GM15510 (cell line): ENCODE data around the gene SIK3.

Source experiments
- POLR2A ChIP-seq: IDR thresholded peaks from 3 replicates; pipeline ENCODE4 v1.6.1; 2011; ENCODE audit warnings: borderline replicate concordance; ENCODE audit not compliant: insufficient read length; ENCODE audit errors: extremely low read depth

The SIK3 gene

DNA sequence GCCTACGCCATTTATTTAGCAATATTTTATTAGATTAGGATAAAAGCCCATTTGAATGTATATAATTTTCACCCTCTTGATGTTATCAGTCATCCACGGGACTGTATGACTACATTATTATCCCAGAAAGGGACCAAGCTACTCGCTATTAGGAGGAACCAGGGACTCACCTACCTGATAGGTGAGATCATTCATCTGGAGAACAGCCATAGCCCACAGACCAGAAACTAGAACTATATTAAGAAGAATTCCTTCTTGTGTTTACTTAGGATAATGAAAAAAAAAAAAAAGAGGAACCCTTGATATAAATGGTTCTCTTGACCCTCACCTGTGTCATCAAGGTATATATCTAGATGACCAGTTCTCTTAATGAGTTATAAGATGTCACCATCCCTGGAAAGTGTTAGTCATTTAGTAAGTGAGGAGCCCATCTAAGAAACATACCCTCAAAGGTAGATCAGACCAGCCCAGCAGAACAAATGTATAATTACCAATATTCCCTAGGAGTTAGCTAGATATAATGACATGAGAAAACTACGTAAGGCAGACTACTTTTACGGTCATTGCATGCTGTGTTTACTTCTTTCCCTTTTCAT is 8.0 kb downstream of the SIK3 start:
- TF ChIP-seq POLR2A: no peak

GRCh38 chr11:117089685-117090084 is 8.5 kb downstream of the SIK3 start:
- TF ChIP-seq POLR2A: no peak

- no peak for TF ChIP-seq POLR2A
Measured at GRCh38 chr11:117087446-117087845, 10.8 kb downstream of the SIK3 start.

GRCh38 chr11:117084992-117085391 is 13.2 kb downstream of the SIK3 start:
- no peak for TF ChIP-seq POLR2A

DNA sequence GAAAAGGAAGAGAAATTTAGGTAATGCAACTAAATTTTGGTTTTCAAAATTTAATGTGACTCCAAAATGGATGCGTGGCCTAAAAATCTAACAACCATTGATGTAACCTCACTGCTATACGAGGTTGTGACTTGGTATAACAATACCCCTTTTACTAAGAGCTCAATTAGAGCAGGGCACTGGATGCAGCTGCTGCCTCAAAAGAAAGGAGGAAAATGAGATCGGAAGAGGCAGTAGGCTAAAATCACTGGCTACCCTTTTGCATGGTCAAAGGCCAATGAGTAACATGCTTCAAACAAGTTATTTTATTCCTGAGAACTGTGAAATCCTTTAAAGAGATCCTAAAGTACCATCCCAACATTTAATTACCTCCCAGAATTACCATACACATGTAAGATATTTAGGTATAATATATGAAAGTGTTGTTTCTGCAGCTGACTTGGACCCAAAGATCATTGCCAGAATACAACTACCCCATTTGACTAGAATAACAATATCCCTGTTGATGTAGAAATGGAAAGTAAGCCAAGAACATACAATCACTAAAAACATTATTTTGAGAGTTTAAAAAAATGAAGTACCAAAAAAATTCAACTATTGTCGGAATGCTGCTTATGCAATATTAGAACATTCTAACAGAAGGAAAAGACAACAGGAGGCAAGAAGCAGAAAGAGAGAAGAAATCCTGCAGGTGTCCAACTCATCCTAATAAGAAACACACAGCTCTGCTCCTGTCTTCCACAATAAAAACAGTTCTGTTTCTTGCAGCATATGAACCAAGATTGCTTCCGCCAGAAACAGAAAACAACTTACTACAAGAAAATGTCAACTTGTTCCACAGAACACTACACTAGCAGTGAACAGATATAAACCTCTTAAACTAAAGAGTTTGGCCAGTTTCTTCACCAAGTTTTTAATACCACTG is 15.0 kb downstream of the SIK3 start:
- TF ChIP-seq POLR2A: no peak

- TF ChIP-seq POLR2A: no peak
Measured at GRCh38 chr11:117081908-117082307, 16.3 kb downstream of the SIK3 start.

GRCh38 chr11:117080370-117080769 is 17.9 kb downstream of the SIK3 start:
- no peak for TF ChIP-seq POLR2A

DNA sequence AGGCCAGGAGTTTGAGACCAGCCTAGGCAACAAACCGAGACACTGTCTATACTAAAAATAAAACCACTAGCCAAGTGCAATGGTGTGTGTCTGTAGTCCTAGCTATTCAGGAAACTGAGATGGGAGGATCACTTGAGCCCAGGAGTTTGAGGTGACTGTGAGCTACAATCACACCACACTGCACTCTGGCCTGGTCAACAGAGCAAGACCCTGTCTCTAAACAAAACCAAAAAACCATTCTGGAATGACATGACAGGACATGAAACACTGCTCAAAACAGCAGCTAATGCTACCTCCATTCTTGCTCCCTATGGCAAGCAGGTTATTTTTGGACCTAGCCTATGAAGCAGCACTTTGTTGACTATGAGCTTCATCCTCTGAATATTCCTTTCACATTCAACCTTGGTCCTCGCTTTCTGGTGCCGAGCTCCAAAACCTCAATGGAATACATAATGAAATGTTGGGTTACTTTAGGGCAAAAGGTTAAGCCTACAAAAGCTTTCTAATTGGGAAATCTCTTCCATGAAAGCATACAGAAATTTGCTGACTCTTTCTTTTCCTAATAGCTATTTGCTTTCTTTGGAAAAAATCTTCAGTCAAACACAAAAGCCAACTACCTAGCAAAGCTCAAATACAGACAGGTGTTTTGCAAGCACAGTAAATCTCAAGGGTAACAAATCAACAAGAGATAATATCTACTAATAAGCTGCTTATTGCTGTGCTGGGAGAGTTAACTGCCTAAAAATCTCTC is 21.1 kb downstream of the SIK3 start:
- TF ChIP-seq POLR2A: no peak

DNA sequence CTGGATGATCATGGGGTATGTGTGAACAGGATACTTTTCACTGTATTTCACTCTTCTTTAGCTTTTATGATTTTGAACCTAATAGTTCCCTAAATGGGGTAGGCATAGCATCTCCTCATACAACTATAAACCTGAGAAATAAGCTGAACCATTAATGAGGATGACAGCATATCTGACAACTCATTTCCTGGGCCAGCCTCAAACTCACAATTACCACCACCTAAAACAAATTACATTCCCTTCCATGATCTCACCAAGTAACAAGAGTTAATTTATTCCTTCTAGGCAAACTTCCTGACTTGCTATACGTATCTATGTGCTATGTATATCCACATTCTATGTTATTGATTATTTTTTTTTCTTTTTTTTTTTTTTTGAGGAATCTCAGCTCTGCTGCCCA is 23.0 kb downstream of the SIK3 start:
- TF ChIP-seq POLR2A: no peak

DNA sequence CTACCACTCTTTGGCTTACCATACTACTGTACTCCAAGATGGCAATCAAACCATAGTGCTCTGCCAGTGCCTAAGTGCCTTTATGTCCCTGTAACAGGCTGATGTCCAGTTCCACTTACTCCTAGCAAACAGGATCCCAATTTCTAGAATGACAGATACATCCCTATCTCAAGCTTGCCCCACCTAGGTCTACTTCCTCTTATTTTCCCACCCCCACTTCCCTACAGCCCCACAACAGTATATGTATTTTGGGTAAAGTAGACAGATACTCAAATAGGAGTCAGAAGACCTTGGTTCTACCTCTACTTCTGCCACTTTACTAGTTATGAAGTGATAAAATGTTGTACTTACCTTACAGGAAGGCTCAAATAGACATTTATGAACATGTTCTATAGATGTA is 24.1 kb downstream of the SIK3 start:
- no peak for TF ChIP-seq POLR2A

DNA sequence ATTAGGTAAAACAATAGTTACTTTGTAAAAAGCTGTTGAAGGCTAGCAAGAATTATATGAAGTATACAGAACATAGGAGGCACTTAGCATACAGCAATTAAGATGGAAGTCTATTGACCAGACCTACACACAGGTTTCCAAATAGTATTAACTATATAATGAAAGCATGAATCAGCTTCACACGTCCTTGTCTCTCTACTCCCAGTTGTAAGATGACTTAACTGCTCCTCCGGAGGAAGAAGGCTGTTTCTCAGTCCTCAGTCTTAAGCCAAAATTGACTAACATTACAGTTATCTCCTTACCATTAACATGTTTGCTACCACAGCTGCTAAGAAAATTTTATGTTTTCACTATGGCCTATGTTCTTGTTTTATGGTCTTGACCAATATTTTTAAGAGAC is 24.7 kb downstream of the SIK3 start:
- no peak for TF ChIP-seq POLR2A

DNA sequence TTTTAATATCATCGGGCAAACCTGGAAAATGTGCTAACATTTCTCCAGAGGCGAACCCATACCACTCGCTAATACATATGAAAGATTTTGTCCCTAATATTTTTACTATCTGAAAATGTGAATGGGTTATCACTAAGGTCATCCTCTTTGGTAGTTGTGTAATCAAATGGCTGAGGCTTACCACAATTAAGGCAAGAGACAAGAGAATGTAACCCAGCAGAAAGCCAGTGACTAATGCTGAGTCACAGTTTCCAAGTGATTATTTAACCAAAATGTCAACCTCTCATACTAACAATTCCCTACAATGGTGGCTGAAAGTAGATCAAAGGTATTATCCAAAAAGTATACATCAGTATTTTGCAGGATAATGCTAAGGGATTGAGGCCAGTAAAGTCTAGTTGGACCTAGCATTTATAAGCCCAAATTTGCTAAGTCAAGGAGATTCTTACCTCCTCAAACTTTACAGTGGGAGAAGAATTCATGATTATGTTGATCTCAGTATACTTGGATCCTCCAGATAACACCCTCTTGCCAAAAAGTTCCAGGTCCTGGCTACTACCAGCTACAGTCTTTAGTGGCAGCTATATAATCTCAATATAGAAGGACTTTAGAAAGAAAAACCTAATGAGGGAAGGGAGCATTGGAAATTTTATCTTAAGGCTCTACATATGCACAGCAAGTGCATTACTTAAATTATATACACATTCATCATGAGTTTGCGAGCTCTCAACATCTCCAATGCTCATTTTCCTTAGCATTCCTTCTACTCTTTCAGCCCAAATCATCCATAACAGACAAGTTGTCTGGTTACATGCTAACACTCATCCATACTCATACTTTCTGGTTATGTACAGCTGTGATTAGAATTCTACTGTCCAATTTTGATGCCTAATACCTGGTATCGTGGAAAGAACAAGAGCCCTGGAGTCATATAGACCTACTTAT is 25.4 kb downstream of the SIK3 start:
- TF ChIP-seq POLR2A: no peak

GRCh38 chr11:117071344-117071787 is 26.9 kb downstream of the SIK3 start:
- TF ChIP-seq POLR2A: no peak

- no peak for TF ChIP-seq POLR2A
Measured at GRCh38 chr11:117070016-117070415, 28.2 kb downstream of the SIK3 start.

DNA sequence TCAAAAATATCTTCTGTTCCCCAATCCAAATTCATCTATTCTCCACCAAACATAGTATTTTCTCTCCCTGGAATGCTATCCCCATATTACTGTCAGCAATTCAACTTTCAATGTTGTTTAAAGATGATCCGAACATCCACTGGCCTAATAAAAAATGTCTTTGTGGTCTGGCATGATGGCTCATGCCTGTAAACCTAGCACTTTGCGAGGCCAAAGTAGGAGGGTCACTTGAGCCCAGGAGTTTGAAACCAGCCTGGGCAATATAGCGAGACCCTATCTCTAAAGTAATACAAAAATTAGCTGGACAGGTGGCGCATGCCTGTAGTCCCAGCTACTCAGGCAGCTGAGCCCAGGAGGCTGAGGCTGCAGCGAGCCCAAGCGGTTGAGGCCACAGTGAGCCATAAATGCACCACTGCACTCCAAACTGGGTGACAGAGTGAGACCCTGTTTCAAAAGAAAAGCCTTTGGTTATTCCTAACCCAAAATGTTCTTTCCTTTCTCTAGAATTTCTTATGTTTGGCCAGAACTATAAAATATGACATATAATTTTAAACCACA is 29.8 kb downstream of the SIK3 start:
- no peak for TF ChIP-seq POLR2A

DNA sequence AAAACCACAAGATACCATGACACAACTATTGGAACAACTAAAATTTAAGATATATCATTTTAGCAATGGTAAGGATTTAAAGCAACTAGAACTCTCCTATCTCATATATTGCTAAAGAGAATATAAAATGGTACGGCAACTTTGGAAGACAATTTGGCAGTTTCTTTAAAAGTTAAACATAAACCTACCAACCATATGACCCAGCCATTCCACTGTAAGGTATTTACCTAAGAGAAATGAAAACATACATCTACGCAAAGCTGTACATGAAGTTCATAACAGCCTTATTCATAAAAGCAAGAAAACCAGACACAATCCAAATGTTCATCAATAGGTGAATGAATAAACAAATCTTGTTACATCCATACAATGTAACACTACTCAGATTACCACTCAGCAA is 31.3 kb downstream of the SIK3 start:
- no peak for TF ChIP-seq POLR2A
